Measurements from ENCODE around the gene FTL.

Gene FTL

DNA sequence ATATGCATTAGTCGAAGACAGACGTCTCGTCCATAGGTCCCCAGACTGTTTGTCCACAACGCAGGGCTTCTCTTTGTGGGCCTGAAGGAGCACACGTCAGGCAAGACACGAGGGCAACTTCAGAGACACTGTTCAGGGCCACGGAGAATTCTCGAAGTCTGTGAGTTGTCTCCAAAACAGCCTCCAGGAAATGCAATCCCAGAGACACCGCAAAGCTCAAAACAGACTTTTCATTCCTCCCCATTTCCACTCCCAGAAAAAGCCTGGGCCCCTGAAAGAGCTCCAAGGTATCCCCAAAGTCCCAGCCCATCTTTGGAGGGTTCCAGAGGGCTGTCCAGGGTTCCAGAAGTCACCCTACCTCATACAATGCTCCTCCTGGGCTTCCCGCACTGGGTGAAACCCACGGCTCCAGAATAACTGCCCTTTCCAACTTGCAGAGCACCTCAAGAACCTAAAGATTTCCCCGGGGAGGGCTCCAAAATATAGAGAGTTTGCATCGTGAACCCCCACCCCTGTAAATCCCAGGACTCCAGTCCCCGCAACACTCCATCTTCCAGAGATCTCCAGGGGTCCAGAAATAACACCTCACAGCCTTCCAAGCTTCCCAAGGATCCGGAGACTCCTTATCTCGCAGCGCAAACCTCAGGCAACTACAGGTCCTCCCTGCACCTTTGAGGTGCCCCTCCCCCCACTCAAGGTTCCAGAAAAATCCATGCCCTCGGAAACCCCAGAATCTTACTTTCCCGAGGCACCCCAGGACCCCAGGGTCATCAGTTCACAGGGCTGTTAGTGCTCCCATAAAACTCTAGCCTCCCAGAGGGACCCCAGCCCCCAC lies 687 bp upstream of the FTL start:
- H3K9me3 ChIP-seq, result no peaks in the 10 kb centered on the region
- H3K4me1 ChIP-seq, result peaks cover 16% of the 10 kb centered on the region
- H3K4me3 ChIP-seq, result peak overlapping the region; percentile 91
- DNase-seq (ENCODE audit: low spot score in 2 of 2), result no peak
- in situ Hi-C loops (cut with MboI; ENCODE audit: low sequenced_read_pairs), result loop anchor here (10.0 kb wide), 1 partner anchor 320 kb away; the partner anchor contains the start of gene CA11
- peaks cover 39% of the 10 kb centered on the region for H3K36me3 ChIP-seq (replicated peaks)
- no peaks in the 10 kb centered on the region for H3K27me3 ChIP-seq (ENCODE audit: low read depth)

DNA sequence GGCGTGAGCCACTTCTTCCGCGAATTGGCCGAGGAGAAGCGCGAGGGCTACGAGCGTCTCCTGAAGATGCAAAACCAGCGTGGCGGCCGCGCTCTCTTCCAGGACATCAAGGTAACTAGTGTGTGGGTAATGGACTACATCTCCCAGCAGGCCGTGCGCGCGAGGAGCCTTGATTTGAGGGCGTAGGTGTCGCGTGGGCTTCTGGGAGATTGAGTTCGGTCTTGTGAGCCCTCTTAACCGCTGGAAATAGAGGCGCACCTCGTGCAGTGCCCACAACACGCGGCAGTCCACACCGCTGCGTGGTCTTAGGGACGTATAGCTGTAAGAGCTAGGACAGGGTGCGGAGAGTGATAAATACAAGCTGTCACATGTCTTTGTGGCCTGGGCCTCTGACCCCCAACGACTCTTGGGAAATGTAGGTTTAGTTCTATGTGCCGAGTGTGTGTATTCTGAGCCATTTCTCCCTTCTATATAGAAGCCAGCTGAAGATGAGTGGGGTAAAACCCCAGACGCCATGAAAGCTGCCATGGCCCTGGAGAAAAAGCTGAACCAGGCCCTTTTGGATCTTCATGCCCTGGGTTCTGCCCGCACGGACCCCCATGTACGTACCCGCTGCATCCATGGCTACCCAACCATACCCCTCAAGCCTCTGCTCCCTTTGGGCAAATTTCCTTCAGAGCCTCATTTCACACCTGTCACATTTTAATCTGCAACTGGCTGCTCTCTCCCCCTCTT lies 864 bp downstream of the FTL start:
- in situ Hi-C loops (cut with MboI; ENCODE audit: low sequenced_read_pairs), result loop anchor here (10.0 kb wide), 1 partner anchor 321 kb away; the partner anchor contains the start of gene CA11
- Histone ChIP-seq H3K4me3 (peak overlapping the region; percentile 91), H3K4me1 (peaks cover 16% of the 10 kb centered on the region), H3K27me3 (ENCODE audit: low read depth) (no peaks in the 10 kb centered on the region), H3K9me3 (no peaks in the 10 kb centered on the region), H3K36me3 (replicated peaks) (peaks cover 55% of the 10 kb centered on the region)
- peak; percentile 84 to 93 for DNase-seq (ENCODE audit: low spot score in 2 of 2)

GRCh38 chr19:48966541-48967345 lies 1.6 kb downstream of the FTL start:
- peaks cover 16% of the 10 kb centered on the region for H3K4me1 ChIP-seq
- in situ Hi-C loops (cut with MboI; ENCODE audit: low sequenced_read_pairs), result loop anchor here (10.0 kb wide), 1 partner anchor 322 kb away; the partner anchor contains the start of gene CA11
- no peak for DNase-seq (ENCODE audit: low spot score in 2 of 2)
- peaks cover 57% of the 10 kb centered on the region for H3K36me3 ChIP-seq (replicated peaks)
- no peaks in the 10 kb centered on the region for H3K9me3 ChIP-seq
- H3K27me3 ChIP-seq (ENCODE audit: low read depth), result no peaks in the 10 kb centered on the region
- peak overlapping the region; percentile 91 for H3K4me3 ChIP-seq

DNA sequence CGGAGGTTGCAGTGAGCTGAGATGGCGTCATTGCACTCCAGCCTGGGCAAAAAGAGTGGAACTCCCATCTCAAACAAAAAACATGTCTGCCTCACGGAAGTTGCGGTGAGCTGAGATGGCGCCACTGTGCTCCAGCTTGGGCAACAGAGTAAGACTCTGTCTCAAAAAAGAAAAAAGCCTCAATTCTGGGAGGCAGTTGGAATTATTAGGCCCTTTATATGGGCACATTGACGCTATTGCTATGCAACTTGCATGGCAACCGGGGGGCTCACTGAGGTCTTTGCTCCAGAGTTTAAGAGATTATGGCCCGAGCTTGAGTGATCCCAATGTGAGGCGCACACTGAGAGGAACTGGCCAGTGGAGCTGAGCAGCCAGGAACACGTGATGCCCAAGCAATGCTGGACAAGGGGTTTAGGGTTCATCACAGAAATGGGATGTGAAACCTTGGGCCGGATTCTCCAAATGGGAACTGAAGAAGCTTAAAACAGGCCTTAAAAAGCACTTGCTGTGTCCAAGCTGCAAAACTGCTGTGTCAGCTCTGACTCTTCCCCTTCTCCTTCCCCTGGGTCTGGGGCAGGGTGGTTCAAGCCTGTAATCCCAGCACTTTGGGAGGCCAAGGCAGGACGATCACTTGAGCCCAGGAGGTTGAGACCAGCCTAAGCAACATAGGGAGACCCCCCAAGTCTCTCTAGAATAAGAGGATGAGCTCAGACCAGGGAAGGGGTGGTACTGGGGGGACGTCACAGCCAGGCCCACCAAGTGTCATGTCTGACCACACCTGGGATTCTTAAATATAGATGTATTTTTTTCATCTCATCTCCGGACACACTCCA lies 2.5 kb downstream of the FTL start:
- Histone ChIP-seq H3K36me3 (replicated peaks) (peaks cover 59% of the 10 kb centered on the region), H3K4me1 (peaks cover 16% of the 10 kb centered on the region), H3K9me3 (no peaks in the 10 kb centered on the region), H3K4me3 (no peak overlapping the region), H3K27me3 (ENCODE audit: low read depth) (no peaks in the 10 kb centered on the region)
- in situ Hi-C loops (cut with MboI; ENCODE audit: low sequenced_read_pairs), result loop anchor here (10.0 kb wide), 1 partner anchor 323 kb away; the partner anchor contains the start of gene CA11
- no peak for DNase-seq (ENCODE audit: low spot score in 2 of 2)

DNA sequence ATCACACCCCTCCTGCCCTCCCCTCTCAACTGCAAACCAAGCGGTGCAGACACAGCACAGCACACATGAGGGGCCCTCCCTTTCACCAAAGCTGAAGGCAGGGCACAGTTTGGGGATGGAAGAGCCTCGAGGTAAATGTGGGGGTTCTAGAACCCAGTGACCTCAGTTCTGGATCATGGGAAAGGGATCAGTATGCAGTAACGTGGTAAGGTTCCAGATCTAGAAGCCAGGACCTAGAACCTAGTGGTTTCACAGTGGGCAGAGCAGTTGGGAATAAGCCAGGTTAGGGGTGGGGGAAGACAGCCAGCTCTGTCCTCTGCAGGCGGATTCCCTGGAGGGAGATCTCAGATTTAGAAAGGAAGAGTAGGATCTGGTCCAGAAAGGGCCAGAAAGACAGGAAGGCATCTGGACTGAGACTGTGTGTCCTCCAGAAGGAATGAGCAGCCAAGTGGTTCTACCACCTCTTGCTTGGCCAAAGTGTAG lies 3.1 kb downstream of the FTL start:
- no peak overlapping the region for H3K4me3 ChIP-seq
- no peaks in the 10 kb centered on the region for H3K27me3 ChIP-seq (ENCODE audit: low read depth)
- in situ Hi-C loops (cut with MboI; ENCODE audit: low sequenced_read_pairs), result loop anchor here (10.0 kb wide), 1 partner anchor 323 kb away; the partner anchor contains the start of gene CA11
- no peak for DNase-seq (ENCODE audit: low spot score in 2 of 2)
- H3K36me3 ChIP-seq (replicated peaks), result peaks cover 64% of the 10 kb centered on the region
- H3K4me1 ChIP-seq, result peaks cover 16% of the 10 kb centered on the region
- H3K9me3 ChIP-seq, result no peaks in the 10 kb centered on the region

- in situ Hi-C loops (cut with MboI; ENCODE audit: low sequenced_read_pairs), result loop anchor here (10.0 kb wide), 1 partner anchor 324 kb away; the partner anchor contains the start of gene CA11
- no peaks in the 10 kb centered on the region for H3K27me3 ChIP-seq (ENCODE audit: low read depth)
- H3K4me1 ChIP-seq, result peaks cover 10% of the 10 kb centered on the region
- H3K9me3 ChIP-seq, result no peaks in the 10 kb centered on the region
- no peak overlapping the region for H3K4me3 ChIP-seq
- peaks cover 67% of the 10 kb centered on the region for H3K36me3 ChIP-seq (replicated peaks)
- DNase-seq (ENCODE audit: low spot score in 2 of 2), result no peak
Observed at GRCh38 chr19:48968813-48969218, 3.7 kb downstream of the FTL start.

DNA sequence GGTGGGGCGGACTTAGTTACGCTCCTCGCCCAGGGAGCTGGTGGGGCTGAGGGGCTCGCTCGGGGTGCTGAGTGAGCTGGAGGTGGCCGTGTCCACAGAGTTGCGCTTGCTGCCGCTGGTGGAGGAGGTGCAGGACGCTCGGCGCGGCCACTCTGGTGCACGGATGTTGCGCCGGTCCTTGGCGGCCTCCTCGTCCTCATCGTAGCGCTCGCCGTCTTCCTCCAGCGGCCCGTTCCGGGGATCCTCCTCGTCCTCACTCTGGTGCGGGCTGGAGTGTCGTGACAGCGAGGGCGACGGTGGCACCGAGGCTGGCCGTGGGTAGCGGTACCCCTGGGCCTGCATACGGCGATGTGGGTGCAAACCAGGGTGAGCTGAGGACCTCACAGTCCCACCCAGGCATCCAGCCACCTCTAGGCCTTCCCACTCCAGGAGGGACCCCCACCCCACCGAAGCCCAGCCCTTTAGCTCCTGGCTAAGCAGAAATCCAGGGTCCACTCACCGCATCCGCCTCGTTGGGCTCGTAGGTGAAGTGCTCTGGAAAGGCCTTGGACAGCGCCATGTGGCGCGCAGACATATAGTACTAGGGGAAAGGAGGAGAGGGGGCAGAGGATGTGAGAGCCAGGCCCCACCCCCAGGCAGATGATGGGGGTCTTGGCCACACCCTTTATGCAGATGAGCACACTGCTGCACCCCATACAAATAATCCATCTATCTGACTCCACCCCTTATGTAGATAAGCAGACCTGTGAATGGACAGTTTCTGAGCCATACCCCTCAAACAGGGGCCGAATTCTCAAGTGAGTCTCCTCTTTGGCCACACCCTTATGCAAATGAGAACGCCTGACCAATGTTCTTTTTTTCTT lies 4.4 kb downstream of the FTL start:
- Histone ChIP-seq H3K4me1 (peaks cover 3% of the 10 kb centered on the region), H3K9me3 (no peaks in the 10 kb centered on the region), H3K27me3 (ENCODE audit: low read depth) (no peaks in the 10 kb centered on the region), H3K36me3 (replicated peaks) (peaks cover 74% of the 10 kb centered on the region), H3K4me3 (no peak overlapping the region)
- peak; percentile 40 to 47 for DNase-seq (ENCODE audit: low spot score in 2 of 2)
- in situ Hi-C loops (cut with MboI; ENCODE audit: low sequenced_read_pairs), result loop anchor here (5.0 to 10.0 kb wide), 2 partner anchors 182 to 325 kb away; partner anchors contain the start of gene CA11

DNA sequence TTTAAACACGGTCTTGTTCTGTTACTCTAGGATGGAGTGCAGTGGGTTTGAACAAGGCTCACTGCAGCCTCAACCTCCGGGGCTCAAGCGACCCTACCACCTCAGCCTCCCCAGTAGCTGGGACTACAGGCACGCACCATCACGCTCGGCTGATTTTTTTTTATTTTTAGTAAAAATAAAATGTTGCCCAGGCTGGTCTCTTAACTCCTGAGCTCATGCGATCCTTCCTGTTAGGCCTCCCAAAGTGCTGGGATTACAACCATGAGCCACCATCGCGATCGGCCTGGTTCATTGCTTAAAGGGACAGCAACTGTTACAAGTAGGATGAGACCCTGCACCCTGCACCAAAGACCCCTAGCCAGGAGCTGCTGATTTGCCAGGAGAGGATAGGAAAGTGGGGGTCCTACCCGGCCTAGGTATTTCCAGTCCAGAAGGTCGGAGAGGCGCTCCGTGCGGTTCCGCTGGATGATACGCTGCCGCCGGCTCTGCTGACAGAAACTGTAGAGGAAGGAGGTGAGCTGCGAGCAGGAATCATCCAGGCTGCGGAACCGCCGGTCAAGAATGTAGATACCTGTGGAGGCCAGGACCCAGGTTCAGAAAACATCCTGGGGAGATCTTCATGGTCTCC lies 5.1 kb downstream of the FTL start:
- H3K9me3 ChIP-seq, result no peaks in the 10 kb centered on the region
- H3K4me1 ChIP-seq, result no peaks in the 10 kb centered on the region; the same call in 1 of the 2 replicates
- DNase-seq (ENCODE audit: low spot score in 2 of 2), result no peak
- in situ Hi-C loops (cut with MboI; ENCODE audit: low sequenced_read_pairs), result loop anchor here (5.0 kb wide), 1 partner anchor 183 kb away; no protein-coding TSS in a partner anchor
- no peak overlapping the region for H3K4me3 ChIP-seq
- H3K36me3 ChIP-seq (replicated peaks), result peaks cover 74% of the 10 kb centered on the region
- no peaks in the 10 kb centered on the region for H3K27me3 ChIP-seq (ENCODE audit: low read depth)

DNA sequence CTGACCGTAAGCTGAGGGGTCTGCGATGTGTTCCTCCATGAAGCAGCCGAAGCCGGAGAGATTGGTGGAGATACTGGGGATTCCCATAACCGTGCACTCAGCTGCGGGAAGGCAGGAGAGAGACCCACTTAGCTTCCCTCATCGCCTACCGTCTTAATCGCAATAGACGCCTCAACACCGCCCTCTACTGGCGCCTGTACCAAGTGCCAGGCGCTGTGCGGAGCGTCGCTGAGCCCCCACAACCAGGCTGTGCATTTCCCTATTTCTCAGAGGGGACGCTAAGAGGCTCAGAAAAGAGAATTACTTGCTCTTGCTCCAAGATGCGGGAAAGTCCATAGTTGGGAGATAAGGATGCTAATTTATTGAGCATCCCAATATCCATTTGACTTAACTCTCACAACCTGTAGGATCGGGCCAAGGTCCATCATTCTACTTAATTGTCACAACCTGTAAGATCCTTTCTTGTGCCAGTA lies 5.8 kb downstream of the FTL start:
- no peaks in the 10 kb centered on the region for H3K9me3 ChIP-seq
- peaks cover 67% of the 10 kb centered on the region for H3K36me3 ChIP-seq (replicated peaks)
- in situ Hi-C loops (cut with MboI; ENCODE audit: low sequenced_read_pairs), result loop anchor here (5.0 kb wide), 1 partner anchor 184 kb away; no protein-coding TSS in a partner anchor
- DNase-seq (ENCODE audit: low spot score in 2 of 2), result peak; percentile 56 to 91
- H3K4me3 ChIP-seq, result no peak overlapping the region
- no peaks in the 10 kb centered on the region; the same call in 1 of the 2 replicates for H3K4me1 ChIP-seq
- H3K27me3 ChIP-seq (ENCODE audit: low read depth), result no peaks in the 10 kb centered on the region

GRCh38 chr19:48975947-48976847 lies 11.1 kb downstream of the FTL start:
- Histone ChIP-seq H3K36me3 (replicated peaks) (peaks cover 37% of the 10 kb centered on the region), H3K4me3 (no peak overlapping the region), H3K4me1 (no peaks in the 10 kb centered on the region), H3K9me3 (no peaks in the 10 kb centered on the region), H3K27me3 (ENCODE audit: low read depth) (no peaks in the 10 kb centered on the region)
- in situ Hi-C loops (cut with MboI; ENCODE audit: low sequenced_read_pairs), result no loop called here
- DNase-seq (ENCODE audit: low spot score in 2 of 2), result peak; percentile 40 to 60

Data from HAP-1 (cell line).